ENCODE data around the gene RAB44. TPM values are rescaled to one million over a fixed set of nuclear protein-coding genes. Genes with fewer than 3 reads are reported as not detected.

The RAB44 gene
- total and polyA plus RNA-seq, 2 of the 13 experiments (the other 11 are each of a cell fraction or from before 2014, with no cell fraction given) = not detected

GRCh38 chr6:36758516-36759147 is 61.0 kb downstream of the RAB44 start (continued):
- TF ChIP-seq AKNA (CRISPR knock-in tag; IDR thresholded peaks at IDR 0.05; ENCODE audit: borderline replicate concordance) (no peak), HNF4G (IDR thresholded peaks at IDR 0.05; ENCODE audit: borderline replicate concordance, low read depth, low read length) (no peak), HNF4G (CRISPR knock-in tag; IDR thresholded peaks at IDR 0.05; ENCODE audit: borderline replicate concordance, low read depth) (no peak), ZNF572 (CRISPR knock-in tag; IDR thresholded peaks at IDR 0.05) (no peak), RXRA (CRISPR knock-in tag; IDR thresholded peaks at IDR 0.05) (no peak), MLX (CRISPR knock-in tag; IDR thresholded peaks at IDR 0.05) (no peak), ZNF510 (CRISPR knock-in tag; IDR thresholded peaks at IDR 0.05; ENCODE audit: low read depth) (no peak), NFIB (CRISPR knock-in tag; IDR thresholded peaks at IDR 0.05; ENCODE audit: borderline replicate concordance) (no peak)
